MG63 (cell line): ENCODE data around the gene DTX3. TPM values are rescaled to one million over a fixed set of nuclear protein-coding genes. Genes with fewer than 3 reads are reported as not detected.
A peak's percentile ranks its signal among the peaks of the same experiment; 100 is the strongest.
"Not testable (repeated sequence)": the region's sequence is repeated elsewhere in the genome, so short reads cannot be mapped to it uniquely, and the experiment has no call there.

Experiments used
- DNase-seq: peaks from one replicate; pipeline ENCODE4 v3.0.0-alpha.2; 2020
- H3K27me3 ChIP-seq: fragments of 250-450 bp; sonication (Bioruptor Pico); 2 replicates; pipeline ENCODE4 v1.5.1; 2020; ENCODE audit warnings: mild to moderate bottlenecking, moderate library complexity
- H3K36me3 ChIP-seq: fragments of 250-450 bp; sonication (Bioruptor Pico); 2 replicates; pipeline ENCODE4 v1.5.1; 2020; ENCODE audit warnings: mild to moderate bottlenecking, moderate library complexity
- H3K4me3 ChIP-seq: fragments of 250-450 bp; sonication (Bioruptor Pico); 2 replicates; pipeline ENCODE4 v1.5.1; 2020; ENCODE audit warnings: mild to moderate bottlenecking, moderate library complexity
- H3K9me3 ChIP-seq: fragments of 250-450 bp; sonication (Bioruptor Pico); 2 replicates; pipeline ENCODE4 v1.5.1; 2020; ENCODE audit warnings: mild to moderate bottlenecking, moderate library complexity
- total RNA-seq: library from RNA; depleted of rRNA; stranded (reverse); fragments of >200 nt; shearing (Covaris generic); gene quantifications from 2 replicates; pipeline ENCODE4 v1.2.3, GENCODE V29; 2014; ENCODE audit warnings: low replicate concordance; rRNA removed

The DTX3 gene, protein sequence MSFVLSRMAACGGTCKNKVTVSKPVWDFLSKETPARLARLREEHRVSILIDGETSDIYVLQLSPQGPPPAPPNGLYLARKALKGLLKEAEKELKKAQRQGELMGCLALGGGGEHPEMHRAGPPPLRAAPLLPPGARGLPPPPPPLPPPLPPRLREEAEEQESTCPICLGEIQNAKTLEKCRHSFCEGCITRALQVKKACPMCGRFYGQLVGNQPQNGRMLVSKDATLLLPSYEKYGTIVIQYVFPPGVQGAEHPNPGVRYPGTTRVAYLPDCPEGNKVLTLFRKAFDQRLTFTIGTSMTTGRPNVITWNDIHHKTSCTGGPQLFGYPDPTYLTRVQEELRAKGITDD
- 0.20 and 0.52 TPM in 2 replicates for total RNA-seq

DNA sequence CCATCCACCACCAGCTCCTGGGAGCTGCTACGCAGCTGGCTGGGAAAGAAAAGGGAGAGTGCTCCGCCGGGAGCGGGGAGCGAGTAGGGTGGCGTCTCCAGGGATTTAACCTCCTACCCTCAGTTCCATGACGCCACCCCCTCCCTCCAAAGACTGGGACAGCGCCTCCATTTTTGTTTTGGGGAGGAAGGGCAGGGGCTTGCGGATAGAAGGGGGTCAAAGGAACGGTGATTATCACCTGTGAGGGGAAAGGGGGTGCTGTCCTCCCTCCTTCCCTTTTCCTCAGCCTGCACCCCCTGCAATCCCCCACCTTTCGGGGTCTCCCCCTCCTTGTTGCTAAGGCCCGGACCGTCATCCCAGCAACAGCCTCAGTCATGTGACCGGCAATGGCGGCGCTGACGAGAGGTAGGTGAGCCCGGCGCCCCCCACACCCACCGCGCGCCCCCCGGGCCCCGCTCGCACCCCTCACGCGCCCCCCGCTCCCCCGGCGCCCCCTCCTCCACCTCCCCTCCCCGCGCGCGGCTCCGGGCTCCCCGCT, at the start of gene DTX3:
DTX3 (plus strand) TSS at position 371 of the 538 bp plus-strand sequence. CDS start 1,694 bp downstream, outside the sequence.
- Histone ChIP-seq H3K9me3 (no peaks in the 10 kb centered on the region), H3K36me3 (no peaks in the 10 kb centered on the region), H3K27me3 (no peaks in the 10 kb centered on the region), H3K4me3 (peak within 1 kb of the TSS; percentile 43)
- DNase-seq: no peak

DNA sequence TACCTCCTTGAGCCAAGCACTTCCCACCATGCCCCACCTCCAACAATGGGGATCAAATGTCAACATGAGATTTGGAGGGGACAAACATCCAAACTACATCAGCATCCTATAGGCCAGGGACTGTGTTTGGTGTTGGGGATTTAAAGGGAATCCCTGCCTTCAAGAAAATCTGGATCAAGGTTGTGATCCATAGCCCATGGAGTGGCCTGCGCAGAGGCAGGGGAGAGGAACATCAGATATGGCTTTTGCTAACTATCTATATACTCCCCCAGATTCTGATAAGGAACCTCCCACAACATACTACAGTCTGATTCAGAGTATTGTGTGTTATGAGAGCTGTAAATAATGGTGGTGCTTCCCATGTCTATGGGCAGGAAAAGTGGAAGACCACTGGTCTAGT, 49.7 kb upstream of the DTX3 start:
- no peak overlapping the region for H3K4me3 ChIP-seq
- no peaks in the 10 kb centered on the region for H3K9me3 ChIP-seq
- no peaks in the 10 kb centered on the region; the same call in 1 of the 2 replicates for H3K27me3 ChIP-seq
- H3K36me3 ChIP-seq: no peaks in the 10 kb centered on the region
- no peak for DNase-seq

DNA sequence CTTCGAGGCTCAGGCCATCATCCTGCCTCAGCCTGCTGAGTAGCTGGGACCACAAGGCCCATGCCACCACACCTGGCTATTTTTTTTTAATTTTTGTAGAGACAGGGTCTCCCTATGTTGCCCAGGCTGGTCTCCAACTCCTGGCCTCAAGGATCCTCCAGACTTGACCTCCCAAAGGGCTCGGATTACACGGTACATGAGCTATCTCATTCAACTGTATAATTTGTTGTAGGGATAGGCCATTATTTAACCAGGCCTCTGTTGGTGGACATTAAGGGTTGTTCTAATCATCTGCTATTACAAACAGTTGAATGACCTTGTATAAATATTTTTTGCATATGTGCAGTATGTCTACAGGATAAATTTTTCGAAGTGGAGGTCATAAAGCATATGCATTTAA, 45.8 kb upstream of the DTX3 start:
- Histone ChIP-seq H3K36me3 (no peaks in the 10 kb centered on the region), H3K27me3 (peaks cover 16% of the 10 kb centered on the region), H3K4me3 (no peak overlapping the region), H3K9me3 (no peaks in the 10 kb centered on the region)
- DNase-seq: no peak

DNA sequence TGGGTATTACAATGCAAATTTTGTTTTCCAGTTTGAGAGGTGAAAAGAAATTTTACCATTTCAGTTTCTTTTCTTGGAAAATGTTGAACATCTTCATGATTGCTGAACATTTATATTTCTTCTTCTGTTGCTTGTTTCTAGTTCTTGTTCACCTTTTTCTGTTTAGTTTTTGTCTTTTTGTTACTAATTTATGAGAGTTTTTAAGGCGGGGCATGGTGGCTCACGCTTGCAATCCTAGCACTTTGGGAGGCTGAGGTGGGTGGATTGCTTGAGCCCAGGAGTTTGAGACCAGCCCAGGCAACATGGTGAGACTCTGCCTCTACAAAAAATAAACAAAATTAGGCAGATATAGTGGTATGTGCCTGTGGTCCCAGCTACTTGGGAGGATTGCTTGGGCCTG, 44.1 kb upstream of the DTX3 start:
- no peaks in the 10 kb centered on the region for H3K9me3 ChIP-seq
- H3K4me3 ChIP-seq: no peak overlapping the region
- H3K36me3 ChIP-seq: no peaks in the 10 kb centered on the region
- H3K27me3 ChIP-seq: peaks cover 21% of the 10 kb centered on the region
- DNase-seq: no peak

DNA sequence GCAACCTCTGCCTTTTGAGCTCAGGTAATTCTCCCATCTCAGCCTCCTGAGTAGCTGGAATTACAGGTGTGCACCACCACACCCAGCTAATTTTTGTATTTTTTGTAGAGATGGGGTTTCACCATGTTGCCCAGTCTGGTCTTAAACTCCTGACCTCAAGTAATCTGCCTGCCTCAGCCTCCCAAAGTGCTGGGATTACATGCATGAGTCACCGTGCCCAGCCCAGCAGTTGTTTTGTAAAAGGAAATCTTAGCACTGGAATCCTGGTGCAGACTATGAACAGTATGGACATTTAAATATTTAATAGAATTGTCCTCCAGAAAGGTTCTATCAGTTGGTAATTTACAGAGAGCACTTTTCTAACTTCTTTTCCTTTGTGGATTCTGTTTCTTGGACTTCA, 43.5 kb upstream of the DTX3 start:
- peaks cover 21% of the 10 kb centered on the region for H3K27me3 ChIP-seq
- not testable (repeated sequence) for H3K4me3 ChIP-seq, H3K9me3 ChIP-seq, H3K36me3 ChIP-seq
- DNase-seq: peak; percentile 43

DNA sequence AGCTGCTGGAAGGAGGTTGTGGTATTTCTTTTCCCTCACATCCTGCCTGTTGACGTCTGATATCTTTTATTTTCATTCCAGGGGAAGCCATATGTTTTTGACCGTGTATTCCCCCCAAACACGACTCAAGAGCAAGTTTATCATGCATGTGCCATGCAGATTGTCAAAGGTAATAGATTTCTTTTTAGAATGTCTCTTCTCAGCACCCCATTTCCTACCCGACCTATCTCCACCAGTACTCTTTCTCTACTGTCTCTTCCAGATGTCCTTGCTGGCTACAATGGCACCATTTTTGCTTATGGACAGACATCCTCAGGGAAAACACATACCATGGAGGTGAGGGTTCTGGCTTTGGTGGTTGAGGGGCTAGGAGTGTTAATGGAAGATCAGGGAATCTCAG, 41.3 kb upstream of the DTX3 start:
- Histone ChIP-seq H3K27me3 (peaks cover 21% of the 10 kb centered on the region), H3K36me3 (no peaks in the 10 kb centered on the region)

DNA sequence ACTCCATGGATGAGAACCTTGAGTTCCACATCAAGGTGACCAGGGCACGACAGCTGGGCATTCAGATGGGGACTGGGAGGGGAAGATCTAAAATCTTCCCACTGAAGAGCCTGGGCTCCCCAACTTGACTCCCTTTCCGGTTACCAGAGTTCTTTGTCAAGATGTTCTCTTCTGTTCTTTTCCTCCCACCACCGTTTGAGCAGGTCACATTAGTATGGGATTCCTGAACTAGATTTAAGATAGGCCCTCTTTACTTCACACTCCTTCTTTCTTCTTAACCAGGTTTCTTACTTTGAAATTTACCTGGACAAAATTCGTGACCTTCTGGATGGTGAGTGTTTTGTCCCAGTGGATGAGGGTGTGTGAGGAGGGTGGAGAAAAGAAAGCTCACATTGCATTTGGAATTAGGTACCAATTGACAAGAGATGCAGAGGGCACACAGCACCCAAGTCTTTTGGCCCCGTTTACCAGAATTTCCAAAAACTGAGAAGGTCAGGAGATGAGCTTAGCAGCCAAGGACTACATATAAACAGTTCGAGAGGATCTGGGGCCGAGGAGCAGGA, 40.4 kb upstream of the DTX3 start:
- Histone ChIP-seq H3K36me3 (no peaks in the 10 kb centered on the region), H3K4me3 (no peak overlapping the region), H3K9me3 (no peaks in the 10 kb centered on the region), H3K27me3 (peaks cover 21% of the 10 kb centered on the region)
- DNase-seq: no peak

More for the DNA sequence above, 41.3 kb upstream of the DTX3 start:
- DNase-seq: no peak
- no peak overlapping the region for H3K4me3 ChIP-seq
- no peaks in the 10 kb centered on the region for H3K9me3 ChIP-seq

DNA sequence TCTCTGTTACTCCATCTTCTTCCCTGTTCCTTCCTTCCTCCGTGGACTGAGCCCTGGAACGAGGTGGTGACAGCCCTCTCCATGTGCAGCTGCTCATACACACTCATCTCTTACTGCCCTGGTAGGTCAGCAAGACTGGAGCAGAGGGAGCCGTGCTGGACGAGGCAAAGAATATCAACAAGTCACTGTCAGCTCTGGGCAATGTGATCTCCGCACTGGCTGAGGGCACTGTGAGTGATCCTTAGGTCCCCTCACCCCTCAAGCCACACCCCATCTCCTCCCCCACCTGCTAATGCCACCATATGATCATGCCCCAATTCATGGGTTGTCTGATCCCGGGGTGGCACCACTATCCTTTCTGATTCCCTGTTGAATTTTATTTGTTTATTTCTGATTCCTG, 35.8 kb upstream of the DTX3 start:
- no peak for DNase-seq
- no peaks in the 10 kb centered on the region for H3K36me3 ChIP-seq
- H3K27me3 ChIP-seq: peaks cover 5% of the 10 kb centered on the region
- H3K4me3 ChIP-seq: no peak overlapping the region
- H3K9me3 ChIP-seq: no peaks in the 10 kb centered on the region

DNA sequence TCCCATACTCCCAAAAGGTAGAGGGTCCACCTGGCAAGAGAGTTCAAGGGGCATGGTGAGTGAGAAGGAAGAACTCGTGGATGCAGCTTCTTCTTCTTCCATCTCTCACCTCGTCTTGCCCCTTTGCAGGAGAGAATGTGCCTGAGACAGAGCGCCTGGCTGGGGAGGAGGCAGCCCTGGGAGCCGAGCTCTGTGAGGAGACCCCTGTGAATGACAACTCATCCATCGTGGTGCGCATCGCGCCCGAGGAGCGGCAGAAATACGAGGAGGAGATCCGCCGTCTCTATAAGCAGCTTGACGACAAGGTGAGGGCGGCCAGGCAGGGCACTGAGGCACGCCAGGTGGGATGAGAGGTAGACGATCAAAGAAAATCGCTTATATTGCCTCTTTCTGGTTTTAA, 34.8 kb upstream of the DTX3 start:
- Histone ChIP-seq H3K9me3 (no peaks in the 10 kb centered on the region), H3K27me3 (0 out of 2 replicates have a peak, but pooled peaks cover 2% of the 10 kb centered on the region), H3K4me3 (no peak overlapping the region), H3K36me3 (no peaks in the 10 kb centered on the region)
- DNase-seq: no peak

DNA sequence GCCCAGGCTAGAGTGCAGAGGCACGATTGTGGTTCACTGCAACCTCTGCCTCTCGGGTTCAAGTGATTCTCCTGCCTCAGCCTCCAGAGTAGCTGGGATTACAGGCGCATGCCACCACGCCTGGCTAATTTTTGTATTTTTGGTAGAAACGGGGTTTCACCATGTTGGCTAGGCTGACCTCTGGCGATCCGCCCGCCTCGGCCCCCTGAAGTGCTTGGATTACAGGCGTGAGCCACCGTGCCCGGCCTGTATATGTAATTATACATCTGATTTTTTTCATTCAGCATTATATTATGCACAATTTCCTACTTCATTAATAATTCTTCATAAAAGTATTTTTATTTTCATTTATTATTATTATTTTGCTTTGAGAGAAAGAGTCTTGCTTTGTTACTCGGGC, 34.2 kb upstream of the DTX3 start:
- not testable (repeated sequence) for H3K9me3 ChIP-seq, H3K36me3 ChIP-seq, H3K27me3 ChIP-seq, DNase-seq, H3K4me3 ChIP-seq

DNA sequence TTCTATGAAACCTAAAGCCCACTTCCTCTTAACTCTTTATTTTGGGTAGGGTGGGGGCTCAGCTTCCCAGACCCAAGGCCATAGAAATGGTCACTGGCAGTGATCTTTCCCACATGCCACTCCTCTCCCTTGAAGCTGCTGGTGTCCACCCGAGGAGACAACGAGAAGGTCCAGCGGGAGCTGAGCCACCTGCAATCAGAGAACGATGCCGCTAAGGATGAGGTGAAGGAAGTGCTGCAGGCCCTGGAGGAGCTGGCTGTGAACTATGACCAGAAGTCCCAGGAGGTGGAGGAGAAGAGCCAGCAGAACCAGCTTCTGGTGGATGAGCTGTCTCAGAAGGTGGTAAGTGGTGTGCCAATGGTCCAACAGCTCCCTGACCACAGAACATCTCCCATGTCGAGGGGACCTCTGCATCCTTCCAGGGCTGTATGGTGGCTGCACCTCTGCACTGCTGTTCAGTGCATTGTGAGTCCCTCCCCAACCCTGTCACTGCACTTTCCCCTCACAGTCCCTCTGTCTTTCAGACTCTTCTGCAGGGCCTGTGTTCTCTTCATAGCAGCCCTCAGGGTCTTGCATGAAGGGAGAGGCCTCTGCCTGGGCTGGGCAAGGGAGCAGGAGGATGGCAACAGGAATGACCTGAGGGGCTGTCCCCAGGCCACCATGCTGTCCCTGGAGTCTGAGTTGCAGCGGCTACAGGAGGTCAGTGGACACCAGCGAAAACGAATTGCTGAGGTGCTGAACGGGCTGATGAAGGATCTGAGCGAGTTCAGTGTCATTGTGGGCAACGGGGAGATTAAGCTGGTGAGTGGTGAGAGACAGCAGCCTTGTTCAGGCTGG, 32.5 kb upstream of the DTX3 start:
- no peaks in the 10 kb centered on the region for H3K9me3 ChIP-seq
- H3K27me3 ChIP-seq: no peaks in the 10 kb centered on the region
- DNase-seq: no peak
- H3K4me3 ChIP-seq: no peak overlapping the region
- no peaks in the 10 kb centered on the region for H3K36me3 ChIP-seq

DNA sequence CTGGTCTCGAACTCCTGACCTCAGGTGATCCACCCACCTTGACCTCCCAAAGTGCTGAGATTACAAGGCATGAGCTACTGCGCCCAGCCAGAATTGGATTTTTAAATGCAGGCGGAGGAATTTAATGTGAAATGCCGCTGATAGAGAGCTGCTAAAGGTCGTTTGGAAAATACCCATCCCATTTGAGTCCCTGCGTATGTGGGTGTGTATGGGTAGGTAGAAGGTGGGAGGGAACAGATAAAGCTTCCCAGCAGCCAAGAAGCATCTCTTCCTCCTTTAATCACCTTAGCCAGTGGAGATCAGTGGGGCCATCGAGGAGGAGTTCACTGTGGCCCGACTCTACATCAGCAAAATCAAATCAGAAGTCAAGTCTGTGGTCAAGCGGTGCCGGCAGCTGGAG, 29.8 kb upstream of the DTX3 start:
- no peak overlapping the region for H3K4me3 ChIP-seq
- H3K36me3 ChIP-seq: no peaks in the 10 kb centered on the region
- DNase-seq: no peak
- no peaks in the 10 kb centered on the region for H3K27me3 ChIP-seq
- H3K9me3 ChIP-seq: no peaks in the 10 kb centered on the region

DNA sequence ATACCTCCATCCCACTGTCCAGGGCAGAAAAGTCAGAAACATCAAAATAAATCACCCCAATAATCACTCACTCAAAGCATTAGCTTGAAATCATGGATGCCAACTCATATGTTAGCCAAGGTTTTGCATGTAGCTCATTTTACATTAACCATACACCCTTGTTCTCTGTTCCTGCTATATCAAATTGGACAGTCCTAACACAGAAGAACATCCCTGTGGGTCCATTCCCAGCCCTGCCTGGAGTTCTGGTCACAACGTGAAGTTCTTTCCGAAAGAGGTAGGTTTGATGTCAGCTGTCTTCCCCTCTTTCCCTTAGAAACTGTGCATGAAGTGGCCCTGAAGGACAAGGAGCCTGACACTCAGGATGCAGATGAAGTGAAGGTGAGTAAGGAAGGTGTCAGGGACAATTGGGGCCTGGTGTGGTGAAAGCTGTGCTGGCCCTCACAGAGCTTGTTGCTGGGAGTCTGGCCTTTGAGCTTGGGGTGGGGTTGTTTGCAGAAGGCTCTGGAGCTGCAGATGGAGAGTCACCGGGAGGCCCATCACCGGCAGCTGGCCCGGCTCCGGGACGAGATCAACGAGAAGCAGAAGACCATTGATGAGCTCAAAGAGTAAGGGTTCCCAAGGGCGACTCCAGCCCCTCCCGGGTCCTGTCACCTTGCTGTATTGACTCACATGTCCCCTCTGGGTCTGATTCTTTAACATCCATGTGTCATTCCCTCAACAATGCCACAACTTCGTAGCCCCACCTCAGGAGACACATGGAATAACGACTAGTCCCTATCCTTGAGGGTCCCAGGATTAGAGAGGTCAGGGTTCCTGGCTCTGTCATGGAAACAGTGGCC, 28.6 kb upstream of the DTX3 start:
- Histone ChIP-seq H3K36me3 (no peaks in the 10 kb centered on the region), H3K9me3 (no peaks in the 10 kb centered on the region), H3K4me3 (no peak overlapping the region), H3K27me3 (no peaks in the 10 kb centered on the region)
- no peak for DNase-seq

DNA sequence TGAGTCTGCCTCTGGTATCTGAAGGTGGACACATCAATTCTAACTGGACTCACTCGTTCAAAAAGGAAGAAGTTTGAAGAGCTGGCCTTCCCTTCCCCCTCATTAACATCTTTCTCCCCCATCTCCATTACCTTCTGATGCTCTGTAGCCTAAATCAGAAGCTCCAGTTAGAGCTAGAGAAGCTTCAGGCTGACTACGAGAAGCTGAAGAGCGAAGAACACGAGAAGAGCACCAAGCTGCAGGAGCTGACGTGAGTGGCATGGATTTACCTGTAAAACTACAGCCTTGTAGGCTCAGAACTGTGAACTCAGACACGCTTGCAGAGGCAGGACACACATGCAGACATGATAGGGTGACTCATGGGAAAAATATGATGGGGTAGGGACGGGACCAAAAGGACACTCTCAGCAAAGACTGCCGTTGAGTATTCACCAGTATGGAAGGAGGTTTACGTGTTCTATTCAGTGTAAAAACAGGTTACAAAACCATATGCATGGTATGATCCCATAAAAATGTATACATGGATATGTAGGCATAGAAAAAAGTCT, 27.9 kb upstream of the DTX3 start:
- no peaks in the 10 kb centered on the region for H3K27me3 ChIP-seq
- H3K9me3 ChIP-seq: no peaks in the 10 kb centered on the region
- DNase-seq: no peak
- no peak overlapping the region for H3K4me3 ChIP-seq
- H3K36me3 ChIP-seq: no peaks in the 10 kb centered on the region

DNA sequence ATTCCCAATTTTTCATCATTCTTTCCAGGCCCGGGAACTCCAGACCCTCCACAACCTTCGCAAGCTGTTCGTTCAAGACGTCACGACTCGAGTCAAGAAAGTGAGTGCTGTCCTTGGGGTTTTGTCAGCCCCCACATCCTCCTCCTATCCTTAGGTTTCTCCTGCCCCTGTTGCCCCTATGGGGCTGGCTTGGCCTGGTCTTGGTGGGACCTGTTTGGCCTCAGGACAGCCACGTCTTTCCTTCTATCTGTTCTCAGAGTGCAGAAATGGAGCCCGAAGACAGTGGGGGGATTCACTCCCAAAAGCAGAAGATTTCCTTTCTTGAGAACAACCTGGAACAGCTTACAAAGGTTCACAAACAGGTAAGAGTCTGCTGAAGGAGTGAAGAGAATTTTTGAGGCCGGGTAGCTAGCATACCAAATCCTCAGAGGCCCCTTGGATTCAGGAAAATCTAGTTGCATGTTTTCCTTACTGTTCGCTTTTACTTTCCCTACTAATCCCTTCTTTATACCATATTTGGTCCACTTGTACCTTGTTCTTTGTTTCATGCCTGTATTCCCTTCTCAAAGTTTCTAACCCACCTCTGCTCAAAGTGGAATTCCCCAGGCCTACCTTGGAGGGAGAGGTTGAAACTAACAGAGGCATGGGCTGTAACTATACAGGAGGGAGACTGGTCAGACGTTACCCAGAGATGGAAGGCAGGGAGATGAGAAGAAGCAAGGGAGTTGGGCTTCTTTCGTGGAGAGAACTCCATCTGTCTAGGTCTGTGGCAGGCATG, 26.5 kb upstream of the DTX3 start:
- 0 out of 2 replicates have a peak, but pooled peaks cover 3% of the 10 kb centered on the region for H3K27me3 ChIP-seq
- no peaks in the 10 kb centered on the region for H3K9me3 ChIP-seq
- H3K36me3 ChIP-seq: no peaks in the 10 kb centered on the region
- DNase-seq: no peak
- no peak overlapping the region for H3K4me3 ChIP-seq
